ENCODE results near the gene DGKB. TPM values are rescaled to one million over a fixed set of nuclear protein-coding genes. Genes with fewer than 3 reads are reported as not detected.

DGKB gene
- total RNA-seq, 1 donor from 2014 or later: 5.5 TPM

DNA sequence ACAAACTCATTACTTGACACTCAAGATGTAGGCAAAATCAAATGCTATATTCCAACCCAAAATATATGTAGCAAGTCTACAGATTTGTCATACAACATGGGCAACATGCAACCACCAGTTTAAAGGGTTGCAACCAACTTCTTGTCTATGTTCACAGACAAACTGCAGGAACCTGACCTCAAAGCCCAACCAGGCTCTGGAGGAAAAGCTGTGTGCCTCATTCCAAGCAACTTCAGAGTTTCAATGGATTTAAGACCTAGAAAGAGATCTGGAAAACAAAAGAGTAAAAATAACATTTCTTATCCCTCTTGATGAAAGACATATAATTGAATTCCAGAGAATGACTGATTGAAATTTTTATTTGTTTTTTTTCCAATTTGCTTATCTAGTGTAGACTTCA is 612.6 kb downstream of the DGKB start:
- H3K27me3 ChIP-seq: no peaks in the 10 kb centered on the region
- H3K9me3 ChIP-seq (ENCODE audit: low read depth): no peaks in the 10 kb centered on the region
- no peak overlapping the region for H3K4me3 ChIP-seq
- DNase-seq (ENCODE audit: low spot score): no peak
- H3K36me3 Mint-ChIP-seq: no peaks in the 10 kb centered on the region
- no peaks in the 10 kb centered on the region for H3K79me2 ChIP-seq (ENCODE audit: low read depth)
- H3K4me3 Mint-ChIP-seq: no peak overlapping the region
- no peaks in the 10 kb centered on the region for H3K27me3 Mint-ChIP-seq (ENCODE audit: insufficient read depth, low read depth)
- TF ChIP-seq EZH2phosphoT487 (IDR thresholded peaks at IDR 0.05) (no peak), EZH2 (IDR thresholded peaks at IDR 0.05) (no peak)
- TF ChIP-seq, protein P1, sequence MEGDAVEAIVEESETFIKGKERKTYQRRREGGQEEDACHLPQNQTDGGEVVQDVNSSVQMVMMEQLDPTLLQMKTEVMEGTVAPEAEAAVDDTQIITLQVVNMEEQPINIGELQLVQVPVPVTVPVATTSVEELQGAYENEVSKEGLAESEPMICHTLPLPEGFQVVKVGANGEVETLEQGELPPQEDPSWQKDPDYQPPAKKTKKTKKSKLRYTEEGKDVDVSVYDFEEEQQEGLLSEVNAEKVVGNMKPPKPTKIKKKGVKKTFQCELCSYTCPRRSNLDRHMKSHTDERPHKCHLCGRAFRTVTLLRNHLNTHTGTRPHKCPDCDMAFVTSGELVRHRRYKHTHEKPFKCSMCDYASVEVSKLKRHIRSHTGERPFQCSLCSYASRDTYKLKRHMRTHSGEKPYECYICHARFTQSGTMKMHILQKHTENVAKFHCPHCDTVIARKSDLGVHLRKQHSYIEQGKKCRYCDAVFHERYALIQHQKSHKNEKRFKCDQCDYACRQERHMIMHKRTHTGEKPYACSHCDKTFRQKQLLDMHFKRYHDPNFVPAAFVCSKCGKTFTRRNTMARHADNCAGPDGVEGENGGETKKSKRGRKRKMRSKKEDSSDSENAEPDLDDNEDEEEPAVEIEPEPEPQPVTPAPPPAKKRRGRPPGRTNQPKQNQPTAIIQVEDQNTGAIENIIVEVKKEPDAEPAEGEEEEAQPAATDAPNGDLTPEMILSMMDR (IDR thresholded peaks at IDR 0.05): no peak
- H3K4me1 Mint-ChIP-seq: no peaks in the 10 kb centered on the region
- no peaks in the 10 kb centered on the region for H3F3A ChIP-seq (ENCODE audit: low read depth)
- H4K20me1 ChIP-seq (ENCODE audit: low read depth): no peaks in the 10 kb centered on the region
- no peak overlapping the region for H2AFZ ChIP-seq (replicated peaks)
- no peak overlapping the region for H3K27ac ChIP-seq
- no peaks in the 10 kb centered on the region for H3K4me1 ChIP-seq
- H3K27ac Mint-ChIP-seq: no peak overlapping the region
- no peak overlapping the region for H3K4me2 ChIP-seq
- H3K9ac ChIP-seq: no peak overlapping the region
- H3K9me3 Mint-ChIP-seq: no peaks in the 10 kb centered on the region
- H3K36me3 ChIP-seq: no peaks in the 10 kb centered on the region

DNA sequence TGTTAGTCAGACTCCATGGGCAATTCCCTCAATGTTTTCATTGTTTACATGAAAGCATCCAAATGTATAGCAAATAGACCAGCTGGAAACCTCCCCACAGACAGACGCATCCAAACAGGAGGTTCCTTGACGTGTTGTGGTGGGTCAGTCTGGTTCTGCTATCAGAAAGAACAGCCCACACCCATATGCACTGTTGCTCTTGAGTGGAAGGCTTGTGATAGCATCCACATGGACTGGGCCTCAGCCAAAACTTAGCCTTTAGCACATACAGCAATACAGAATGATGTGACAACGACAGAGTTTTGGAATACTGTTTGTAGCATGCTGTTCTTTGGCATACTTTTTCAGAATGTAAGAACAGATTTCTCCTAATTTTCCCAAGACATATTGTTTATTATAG is 613.9 kb downstream of the DGKB start:
- H3F3A ChIP-seq (ENCODE audit: low read depth): no peaks in the 10 kb centered on the region
- peak overlapping the region; percentile 93 for H2AFZ ChIP-seq (replicated peaks)
- H3K79me2 ChIP-seq (ENCODE audit: low read depth): no peaks in the 10 kb centered on the region
- no peaks in the 10 kb centered on the region for H3K9me3 ChIP-seq (ENCODE audit: low read depth)
- no peak overlapping the region for H3K27ac ChIP-seq
- TF ChIP-seq, protein P1 (IDR thresholded peaks at IDR 0.05): no peak
- no peak for TF ChIP-seq EZH2phosphoT487 (IDR thresholded peaks at IDR 0.05)
- TF ChIP-seq EZH2 (IDR thresholded peaks at IDR 0.05): no peak
- H3K27ac Mint-ChIP-seq: no peak overlapping the region
- H3K9me3 Mint-ChIP-seq: no peaks in the 10 kb centered on the region
- H3K4me2 ChIP-seq: no peak overlapping the region
- no peaks in the 10 kb centered on the region for H3K36me3 ChIP-seq
- no peak for DNase-seq (ENCODE audit: low spot score)
- no peaks in the 10 kb centered on the region for H3K4me1 ChIP-seq
- H3K27me3 ChIP-seq: no peaks in the 10 kb centered on the region
- no peaks in the 10 kb centered on the region for H3K4me1 Mint-ChIP-seq
- H3K27me3 Mint-ChIP-seq (ENCODE audit: insufficient read depth, low read depth): no peaks in the 10 kb centered on the region
- no peak overlapping the region for H3K4me3 Mint-ChIP-seq
- no peak overlapping the region for H3K9ac ChIP-seq
- H3K4me3 ChIP-seq: no peak overlapping the region
- H3K36me3 Mint-ChIP-seq: no peaks in the 10 kb centered on the region
- no peaks in the 10 kb centered on the region for H4K20me1 ChIP-seq (ENCODE audit: low read depth)

DNA sequence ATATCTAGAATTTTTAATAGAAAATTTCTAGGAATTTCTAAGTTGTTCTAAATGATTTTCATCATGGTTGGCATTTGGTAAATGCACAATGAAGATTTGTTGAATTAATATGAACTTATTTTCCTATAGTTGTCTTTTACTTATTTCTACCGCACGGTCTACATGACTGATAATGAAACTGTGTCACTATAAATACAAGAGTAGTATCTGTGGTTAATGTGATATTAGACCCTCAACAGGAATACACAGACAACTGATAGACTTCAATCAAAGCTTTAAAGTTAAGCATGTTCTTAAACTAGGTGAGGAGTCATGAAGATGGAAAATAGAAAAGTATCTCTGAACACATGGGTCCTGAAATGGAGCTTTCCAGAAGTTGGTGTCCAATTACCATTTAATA is 615.2 kb downstream of the DGKB start:
- H3K4me3 Mint-ChIP-seq: no peak overlapping the region
- no peaks in the 10 kb centered on the region for H3K4me1 Mint-ChIP-seq
- Histone ChIP-seq H3K4me3 (no peak overlapping the region), H3F3A (ENCODE audit: low read depth) (no peaks in the 10 kb centered on the region), H3K4me1 (no peaks in the 10 kb centered on the region), H3K79me2 (ENCODE audit: low read depth) (no peaks in the 10 kb centered on the region), H4K20me1 (ENCODE audit: low read depth) (no peaks in the 10 kb centered on the region), H3K27me3 (no peaks in the 10 kb centered on the region), H2AFZ (replicated peaks) (no peak overlapping the region), H3K27ac (no peak overlapping the region), H3K9me3 (ENCODE audit: low read depth) (no peaks in the 10 kb centered on the region), H3K36me3 (no peaks in the 10 kb centered on the region), H3K9ac (no peak overlapping the region), H3K4me2 (no peak overlapping the region)
- H3K9me3 Mint-ChIP-seq: no peaks in the 10 kb centered on the region
- DNase-seq (ENCODE audit: low spot score): no peak
- no peak overlapping the region for H3K27ac Mint-ChIP-seq
- TF ChIP-seq EZH2phosphoT487 (IDR thresholded peaks at IDR 0.05) (no peak), EZH2 (IDR thresholded peaks at IDR 0.05) (no peak)
- TF ChIP-seq, protein P1 (IDR thresholded peaks at IDR 0.05): no peak
- H3K36me3 Mint-ChIP-seq: no peaks in the 10 kb centered on the region
- H3K27me3 Mint-ChIP-seq (ENCODE audit: insufficient read depth, low read depth): no peaks in the 10 kb centered on the region
